GM18858 (cell line): ENCODE data around the gene PDLIM4.

Experiments
- ATAC-seq: cut with Tn5 transposase; IDR thresholded peaks from one replicate; pipeline ENCODE4 v1.9.1; 2021; ENCODE audit not compliant: unreplicated experiment

The PDLIM4 gene

DNA sequence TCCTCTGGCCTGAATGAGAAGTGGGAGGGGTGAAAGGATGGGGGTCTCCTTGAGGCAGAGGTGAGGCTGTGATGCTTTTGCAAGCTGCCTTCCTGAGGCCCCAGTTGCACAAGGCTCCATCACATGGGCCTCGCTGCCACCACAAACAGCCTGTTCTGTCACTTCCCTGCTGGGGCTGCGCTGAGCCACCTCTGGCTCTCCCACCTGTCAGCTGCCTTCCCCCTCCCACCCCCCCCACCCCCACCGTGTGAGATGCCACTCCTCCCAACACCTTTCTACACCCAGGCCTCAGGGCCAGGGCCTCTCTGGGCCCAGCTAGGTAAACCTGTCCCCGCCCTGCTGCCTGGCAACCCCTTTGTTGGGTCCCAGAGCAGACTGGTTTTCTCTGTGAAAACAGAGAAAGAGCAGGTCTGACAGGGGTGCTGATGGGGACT is 4.5 kb upstream of the PDLIM4 start:
- no peak for ATAC-seq

DNA sequence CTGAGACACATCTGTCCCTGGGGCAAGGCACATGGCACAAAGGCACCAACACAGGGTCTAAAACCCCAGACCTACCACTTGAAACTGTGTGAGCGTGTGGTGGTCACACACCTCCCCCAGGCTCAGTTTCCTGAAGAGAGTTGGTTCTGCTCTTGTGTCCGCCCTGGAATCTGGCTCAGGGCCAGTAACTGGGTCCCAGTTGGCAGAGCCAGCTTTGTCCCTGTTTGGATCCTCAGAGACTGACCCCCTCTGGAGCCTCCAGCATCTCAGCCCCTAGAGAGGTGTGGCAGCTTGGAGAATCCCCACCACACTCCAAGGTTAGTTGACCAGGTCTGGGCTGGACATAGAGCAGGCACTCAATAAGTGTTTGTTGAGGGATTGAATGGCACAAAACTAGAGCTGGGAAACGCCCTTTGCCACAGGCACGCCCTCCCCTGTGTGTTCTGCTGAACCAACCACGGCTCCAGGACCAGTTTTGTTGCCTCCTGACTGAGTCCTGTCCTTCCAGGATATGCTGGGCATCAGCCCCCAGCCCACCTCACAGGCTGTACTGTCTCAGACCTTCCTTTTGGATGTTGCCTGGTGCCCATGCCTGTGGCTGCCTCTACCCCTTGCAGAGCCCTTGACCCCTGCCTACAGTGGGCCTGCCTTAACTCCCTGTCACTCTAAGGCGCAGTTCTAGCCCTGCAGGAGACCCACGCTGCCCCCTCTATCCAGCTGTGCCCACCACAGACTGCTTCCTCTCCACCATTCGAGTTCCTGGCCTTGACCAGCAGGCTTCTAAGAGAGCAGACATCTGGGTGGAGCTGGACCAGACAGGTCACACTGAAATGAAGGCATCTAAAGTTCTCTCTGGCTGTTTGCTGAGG is 3.8 kb upstream of the PDLIM4 start:
- no peak for ATAC-seq

DNA sequence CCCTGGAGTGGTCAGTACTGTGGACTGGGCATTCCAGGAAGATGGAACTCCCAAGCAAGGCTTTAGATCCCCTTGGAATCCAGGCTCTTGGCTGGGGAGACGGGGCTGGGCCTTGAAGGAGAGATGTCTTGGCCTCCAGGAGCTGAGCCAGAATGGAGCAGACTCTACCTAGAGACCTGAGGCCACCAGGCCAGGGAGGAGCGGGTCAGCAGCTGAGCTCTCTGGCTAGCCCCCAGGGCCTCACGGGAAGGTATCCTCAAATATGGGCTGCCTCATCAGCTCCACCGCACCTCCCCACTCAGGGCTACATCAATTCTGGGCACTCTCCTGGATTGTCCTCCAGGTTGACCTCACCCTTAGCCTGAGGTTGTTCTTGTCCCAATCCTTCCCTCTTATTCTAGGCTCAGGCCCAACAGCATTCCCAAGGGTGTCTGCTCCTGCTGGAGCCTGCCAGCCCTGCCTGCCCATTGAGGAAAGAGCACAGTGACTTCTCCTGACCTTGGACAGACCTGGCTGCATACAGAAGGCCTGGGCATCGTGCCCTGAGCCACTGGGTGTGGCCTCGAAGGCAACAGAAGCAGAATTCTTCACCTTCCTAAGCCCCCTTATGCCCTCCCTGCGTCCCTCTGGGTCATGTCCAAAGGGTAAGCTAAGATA is 3.0 kb upstream of the PDLIM4 start:
- no peak for ATAC-seq

DNA sequence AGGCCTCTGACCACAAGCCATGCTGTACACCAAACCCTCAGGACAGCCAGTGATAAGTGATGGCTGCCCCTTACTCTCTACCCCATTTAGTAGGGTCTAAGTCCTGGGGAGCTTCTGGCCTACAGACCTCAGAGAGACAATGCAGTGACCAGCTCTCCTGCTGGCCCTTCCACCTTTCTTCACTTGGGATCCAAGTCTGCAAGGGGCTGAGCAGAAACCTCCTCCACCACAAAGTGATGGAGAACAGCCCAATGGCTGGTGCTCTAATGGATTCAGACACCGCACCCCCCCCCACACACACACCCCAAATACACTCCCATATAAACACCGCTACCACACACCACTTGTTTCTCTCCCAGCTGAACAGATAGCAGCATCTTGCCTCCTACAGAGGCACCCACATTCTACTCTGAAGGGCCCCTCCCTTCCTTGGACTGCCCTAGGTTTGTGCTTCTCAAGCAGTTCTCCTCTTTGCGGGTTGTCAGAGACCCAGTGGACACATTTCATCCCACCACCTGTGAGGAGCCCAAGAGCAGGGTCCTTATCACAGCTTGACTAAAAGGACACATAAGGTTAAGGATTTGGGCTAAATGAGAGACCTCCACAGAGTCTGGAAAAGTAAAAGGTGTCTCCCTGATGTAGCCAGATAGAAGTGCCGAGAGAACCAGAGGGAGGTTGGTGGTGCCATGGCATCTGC is 1.3 kb upstream of the PDLIM4 start:
- ATAC-seq = no peak

DNA sequence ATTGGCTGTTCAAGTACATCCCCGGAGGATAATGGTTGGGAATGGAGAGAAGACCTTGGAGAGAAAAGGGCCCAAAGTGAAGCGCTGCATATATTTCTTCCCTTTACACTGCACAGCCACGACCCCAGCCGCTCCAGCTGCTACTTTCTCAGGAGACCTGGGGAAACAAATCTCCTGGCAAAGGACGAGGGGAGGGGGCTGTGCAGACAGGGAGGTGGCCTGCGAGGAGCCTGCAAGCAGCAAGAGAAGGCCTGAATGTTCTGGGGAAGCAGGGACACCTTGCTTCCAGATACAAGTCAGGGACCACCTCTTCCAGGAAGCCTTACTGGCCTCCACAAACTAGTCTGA is 739 bp upstream of the PDLIM4 start:
- ATAC-seq = no peak

DNA sequence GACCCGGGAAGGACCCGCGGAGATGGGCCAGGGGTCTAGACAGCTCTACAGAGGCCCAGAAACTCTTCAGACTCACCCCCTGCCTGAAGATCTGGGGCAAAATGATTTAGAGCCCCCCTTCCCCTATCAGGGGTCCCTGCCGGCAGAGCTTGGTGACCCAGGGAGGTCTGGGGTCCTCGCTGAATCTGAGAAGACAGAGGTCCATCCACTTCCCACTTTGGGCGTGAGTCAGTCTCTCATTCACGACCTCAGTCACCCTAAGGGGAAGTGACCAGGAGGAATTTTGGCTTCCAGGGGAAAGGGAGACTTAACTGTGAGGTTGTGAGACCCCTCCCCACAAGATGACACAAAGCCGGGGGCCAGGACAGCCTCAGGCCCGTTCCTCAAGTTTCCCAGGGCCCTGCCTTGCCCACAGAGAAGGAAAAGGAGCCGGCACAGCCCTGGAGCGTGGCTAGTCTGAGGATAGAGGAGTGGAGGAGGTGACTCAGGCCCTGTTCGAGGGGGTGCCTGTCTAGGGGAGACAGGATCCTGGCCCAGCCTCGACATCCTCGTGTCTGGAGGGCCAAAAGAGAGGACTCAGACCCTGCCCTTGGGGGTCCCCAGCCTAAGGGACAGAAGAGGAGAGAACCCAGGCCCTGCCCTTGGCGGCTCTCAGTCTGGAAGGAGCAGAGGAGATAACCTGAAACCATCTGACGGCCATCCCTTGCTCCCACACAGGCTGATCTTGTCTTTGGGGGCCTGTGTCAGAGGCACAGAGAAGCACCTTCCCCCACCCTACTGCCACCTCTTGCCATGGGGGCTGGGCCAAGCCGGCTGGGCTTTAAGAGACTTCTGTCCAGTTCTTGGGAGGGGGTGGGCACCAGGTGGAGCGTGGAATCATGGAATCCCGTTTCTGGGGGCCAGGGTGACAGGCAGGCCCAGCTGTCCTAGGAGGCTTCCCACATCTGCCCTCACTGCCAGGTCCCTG is 889 bp downstream of the PDLIM4 start:
- ATAC-seq = no peak

DNA sequence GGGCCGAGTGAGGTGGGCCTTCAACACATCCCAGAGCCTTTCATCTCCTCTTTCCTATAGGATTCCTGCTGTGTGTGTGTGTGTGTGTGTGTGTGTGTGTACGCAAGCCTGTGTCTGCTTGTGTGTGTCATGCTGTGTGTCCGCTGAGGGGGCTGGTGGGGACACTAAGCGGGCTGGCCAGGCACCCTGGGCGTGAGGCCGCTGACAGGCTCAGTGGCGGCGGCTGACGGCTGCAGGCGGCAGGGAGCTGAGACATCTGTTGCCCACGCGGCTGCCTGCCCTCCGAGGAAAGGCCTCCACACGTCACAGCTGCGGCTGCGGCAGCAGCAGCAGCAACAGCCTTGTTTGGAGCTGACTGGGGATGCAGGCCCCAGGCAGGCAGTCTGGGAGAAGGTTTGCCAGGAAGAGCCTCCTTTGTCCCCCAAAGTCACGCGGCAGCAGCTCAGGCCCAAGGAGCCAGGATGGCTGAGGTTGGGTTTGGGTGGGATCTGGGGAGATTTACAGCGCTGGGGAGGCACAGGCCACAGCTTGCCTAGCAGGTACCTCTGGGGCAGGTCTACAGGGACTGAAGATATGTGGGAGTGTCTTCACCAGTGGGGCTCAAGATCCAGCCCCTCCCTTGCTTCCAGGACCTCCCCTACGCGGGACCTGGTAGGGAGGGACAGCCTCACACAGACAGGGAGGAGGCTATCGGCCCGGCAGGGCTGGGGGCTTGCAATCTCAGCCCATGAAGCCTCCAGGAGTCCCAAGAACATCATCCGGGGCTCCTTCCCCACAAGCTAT is 1.8 kb downstream of the PDLIM4 start:
- ATAC-seq = no peak

DNA sequence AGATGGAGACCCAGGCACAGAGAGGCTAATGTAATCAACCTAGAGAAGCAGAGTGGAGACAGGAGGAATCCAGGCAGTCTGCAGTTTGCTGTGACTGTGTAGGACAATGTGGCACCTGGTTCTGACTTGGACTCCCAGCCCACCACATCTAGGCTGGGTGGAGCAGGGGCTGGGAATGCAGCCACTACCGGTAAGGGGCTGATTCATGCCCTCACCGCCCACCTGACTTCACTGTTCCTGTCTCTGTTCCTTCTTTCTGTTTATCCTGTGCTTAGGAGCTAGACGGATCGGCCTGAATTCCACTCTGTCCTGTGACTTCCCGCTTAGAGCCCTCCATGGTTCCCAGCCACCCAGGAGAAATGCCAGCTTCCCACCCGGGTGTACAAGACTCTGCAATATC is 2.6 kb downstream of the PDLIM4 start:
- no peak for ATAC-seq

DNA sequence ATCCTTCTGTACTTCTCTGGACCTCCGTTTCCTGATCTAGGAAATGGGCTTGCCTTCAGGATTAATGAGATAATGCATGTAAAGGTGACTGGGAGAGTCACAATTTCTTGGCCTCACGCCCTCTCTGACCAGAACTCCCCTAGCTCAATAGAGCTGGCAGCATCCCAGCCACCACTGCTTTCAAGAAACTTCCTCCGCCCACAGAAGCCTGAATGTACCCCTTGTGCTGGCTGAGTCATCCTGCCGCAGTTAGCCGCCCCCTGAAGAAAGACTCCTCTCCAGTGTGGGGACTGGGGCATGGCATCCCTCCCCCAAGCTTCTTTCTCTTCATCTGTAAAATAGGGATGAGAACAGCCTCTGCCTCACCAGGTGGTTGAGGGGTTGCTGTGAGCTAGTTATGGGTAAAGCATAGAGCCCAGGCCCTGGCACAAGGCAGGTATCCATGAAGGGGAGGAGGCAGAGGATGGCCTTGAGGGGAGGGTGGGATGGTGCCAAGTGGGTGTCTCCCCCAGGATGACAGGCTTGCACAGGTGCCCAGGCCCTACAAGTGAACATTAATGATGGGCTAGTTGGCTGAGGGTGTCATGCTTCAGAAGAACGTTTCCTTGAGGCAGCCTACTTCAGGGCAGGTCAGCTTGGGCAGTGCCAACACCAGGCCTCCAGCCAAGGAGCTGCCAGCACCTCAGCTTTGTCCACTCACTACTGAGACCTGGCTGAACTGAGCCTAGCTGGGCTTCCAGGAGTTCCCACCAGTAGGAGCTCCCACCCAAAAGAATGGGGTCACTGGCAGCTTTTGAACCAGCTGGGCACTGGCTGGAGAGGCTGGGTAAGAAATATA is 3.4 kb downstream of the PDLIM4 start:
- peak; percentile 46 for ATAC-seq

DNA sequence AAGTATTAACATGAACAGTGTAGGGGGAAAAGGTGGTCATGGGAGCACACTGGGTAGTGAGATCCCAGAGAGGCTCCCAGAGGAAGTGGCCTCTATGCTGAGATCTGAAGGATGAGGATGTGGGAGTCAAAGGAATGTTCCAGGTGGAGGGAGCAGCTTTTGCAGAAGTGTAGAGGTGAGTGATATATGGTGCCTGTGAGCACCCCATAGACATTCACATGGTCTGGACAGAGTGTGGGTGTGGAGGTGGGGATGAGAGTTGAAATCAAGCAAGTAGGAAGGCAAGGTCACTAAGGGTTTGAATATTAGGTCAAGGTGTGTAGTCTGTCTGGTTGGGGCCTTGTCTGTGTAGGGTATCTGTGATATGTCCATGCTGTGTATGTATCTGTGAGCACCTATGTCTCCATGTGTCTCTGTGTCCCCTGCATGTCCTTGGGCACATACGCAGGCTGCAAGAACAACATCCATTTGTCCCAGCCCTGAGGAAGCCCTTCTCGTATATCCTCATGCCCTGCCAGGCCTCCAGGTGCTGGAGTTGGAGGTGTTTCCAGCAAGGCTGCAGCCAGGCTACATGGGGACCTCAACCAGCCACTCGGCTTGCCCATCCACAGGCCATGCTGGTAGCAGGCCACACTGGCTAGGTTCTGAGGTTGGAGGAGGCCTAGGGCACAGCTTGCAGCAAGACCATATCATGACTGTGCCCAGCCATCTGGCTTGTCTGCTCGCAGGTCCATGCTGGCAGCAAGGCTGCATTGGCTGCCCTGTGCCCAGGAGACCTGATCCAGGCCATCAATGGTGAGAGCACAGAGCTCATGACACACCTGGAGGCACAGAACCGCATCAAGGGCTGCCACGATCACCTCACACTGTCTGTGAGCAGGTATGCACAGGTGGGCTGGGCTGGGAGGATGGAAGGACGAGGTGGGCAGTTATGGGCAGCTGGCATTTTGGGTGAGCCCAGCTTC is 4.7 kb downstream of the PDLIM4 start:
- ATAC-seq = no peak

DNA sequence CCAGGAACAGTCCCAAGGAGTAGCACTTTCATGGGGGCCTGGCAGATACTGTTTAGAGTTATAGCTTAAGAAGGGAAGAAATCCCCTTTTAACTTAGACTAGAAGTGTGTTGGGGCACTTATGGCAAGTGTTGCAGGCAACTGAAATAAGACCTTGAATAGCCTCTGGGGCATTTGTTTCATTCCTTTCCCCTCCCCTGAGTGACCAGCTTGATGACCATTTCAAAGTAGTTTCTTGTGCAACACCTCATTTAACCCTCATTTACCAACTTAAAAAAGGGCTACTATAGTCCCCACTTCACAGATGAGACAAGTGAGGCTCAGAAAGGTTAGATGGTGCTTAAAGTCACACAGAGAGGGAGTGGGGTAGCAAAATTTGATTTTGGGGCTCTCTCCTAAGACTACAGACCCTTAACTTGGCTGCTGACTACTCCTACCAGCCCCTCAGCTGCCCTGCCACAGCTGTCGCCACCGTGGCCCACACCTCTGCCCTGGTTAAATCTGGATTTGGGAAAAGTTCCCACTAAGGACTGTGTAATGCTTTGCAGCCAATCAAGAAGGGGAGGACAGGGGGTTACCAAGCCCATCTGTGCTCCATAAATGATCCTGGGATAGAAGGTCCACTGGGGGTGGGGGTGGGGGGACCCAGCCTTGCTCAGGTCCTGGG is 5.5 kb downstream of the PDLIM4 start:
- ATAC-seq = no peak

DNA sequence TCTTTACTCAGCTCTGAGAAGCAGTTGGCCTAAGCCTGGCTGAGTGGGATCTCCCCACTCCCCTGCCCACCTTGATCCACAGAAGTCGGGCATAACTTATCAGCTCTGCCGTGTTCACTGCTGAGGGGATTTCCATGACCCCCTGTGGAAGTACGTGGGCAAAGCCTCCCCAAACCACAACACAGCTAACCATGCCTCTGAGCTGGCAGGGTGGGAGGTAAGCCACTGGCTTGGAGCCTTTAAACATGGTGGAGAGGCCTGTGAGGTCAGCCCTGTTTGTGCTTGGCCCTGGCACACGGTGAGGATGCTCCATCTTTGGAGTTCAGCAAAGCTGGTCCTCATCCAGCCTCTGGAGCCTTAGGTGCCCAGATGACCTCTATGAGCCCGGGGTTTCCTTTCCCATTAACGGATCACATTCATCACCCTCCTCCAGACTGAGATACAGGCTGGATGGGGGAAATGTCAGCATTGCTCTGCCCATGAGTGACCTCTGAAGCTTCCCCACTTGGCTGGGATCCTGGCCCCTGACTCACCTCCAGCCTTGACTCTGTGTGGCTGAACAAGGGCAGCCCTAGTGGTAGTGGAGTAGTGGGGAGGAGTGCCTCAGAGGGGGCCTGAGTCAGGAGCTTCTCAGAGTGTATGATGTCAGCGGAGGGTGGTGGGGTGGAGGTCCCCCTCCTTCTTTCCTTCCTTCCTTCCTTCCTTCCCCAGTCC is 6.2 kb downstream of the PDLIM4 start:
- ATAC-seq = no peak

DNA sequence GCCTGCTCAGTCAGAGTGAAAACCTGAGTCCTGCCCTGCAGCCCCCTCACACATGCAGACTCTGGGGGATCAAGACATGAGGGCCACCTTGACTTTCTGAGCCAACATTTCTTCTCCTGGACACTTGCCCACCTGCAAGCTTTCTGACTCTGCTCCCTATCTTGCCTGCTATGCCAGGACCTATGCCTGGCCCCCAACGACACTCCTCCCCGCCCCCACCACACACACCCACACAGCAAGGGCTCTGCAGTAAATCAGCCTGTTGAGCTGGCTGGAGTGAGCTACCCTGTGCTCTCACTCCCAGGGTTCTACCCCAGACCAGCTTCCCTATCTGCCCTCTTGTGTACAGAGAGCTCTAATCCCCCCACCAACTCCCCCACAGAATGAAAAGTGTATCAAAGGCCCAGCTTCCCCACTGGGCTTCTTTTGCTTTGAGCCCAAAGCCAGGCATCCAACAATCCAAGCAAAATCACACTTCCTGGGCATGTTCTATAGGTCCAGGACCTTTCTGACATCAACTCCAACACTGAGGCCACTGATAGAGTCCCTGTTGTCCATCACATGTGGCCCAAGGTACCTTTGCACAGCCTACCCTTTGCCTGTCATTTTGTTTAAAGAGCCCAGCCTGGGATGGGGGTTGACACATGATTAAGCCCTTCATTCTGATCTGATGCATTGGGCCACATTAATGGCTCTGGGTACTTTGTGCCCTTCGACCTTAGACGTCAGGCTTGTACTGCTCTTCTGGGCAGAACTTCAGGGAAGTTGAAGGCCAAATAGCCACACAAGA is 7.2 kb downstream of the PDLIM4 start:
- no peak for ATAC-seq

DNA sequence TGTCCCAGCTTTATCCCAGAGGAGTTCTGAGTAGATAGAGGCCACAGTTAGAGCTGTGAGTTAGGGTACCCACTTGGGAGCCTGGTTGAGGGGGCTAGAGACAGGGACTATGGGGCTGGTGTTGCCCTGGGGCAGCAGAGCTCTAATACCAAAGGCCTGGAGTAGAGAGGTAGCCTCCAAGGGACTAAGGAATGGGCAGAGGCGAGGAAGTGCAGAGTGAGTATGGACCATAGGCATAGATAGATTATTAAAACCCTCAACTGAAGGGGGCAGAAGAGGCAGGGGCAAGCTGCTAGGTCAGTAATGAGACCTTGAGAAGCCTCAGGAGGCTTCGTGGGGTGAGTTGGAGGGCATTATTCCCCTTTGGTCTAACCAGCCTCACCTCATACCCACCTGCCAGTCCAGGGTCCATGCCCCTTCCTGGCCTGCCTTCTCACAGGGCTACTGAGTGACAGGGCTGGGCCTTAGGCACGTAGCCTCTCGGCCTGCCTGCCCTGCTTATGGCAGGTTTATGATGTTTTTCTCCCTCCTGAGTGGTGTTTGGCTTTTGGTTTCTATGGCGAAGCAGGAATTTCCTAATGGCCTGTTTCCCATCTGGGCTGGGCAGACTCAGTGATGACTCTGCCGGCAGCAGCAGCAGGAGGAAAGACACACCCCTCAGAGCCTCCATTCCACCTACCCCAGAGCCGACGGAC is 8.0 kb downstream of the PDLIM4 start:
- no peak for ATAC-seq

DNA sequence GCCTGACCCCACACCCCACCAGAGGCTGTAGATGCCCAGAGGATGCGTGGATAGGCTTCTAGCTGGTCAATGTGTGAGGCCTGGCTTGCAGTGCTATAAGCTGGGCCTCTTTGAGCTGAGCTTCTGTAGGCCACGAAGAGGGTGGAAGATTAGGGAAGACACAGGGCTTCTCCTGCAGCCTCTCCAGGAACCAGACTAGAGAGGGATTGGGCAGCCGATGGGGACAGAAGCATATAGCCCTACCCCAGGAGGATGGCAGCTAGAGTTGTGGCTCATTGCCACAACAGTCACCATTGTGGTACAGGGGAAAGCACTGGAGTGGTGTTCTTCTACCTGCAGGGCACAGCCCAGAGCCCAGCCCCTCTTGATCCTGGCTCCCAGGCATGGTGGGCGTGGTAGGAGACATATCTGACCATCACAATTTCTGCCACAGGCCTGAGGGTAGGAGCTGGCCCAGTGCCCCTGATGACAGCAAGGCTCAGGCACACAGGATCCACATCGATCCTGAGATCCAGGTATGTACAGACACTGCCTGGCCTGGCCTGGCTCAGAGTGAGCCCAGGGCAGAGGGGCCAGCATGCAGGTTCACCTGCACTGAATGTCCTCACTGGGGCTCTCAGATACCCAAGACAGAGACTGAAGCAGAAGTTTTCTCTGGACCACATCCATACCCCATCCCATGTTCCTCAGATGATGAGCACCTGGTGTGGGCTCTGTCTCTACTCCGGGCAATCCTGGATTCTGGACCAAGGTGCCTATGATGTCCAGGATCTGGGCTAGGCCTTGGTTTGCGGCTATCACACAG is 8.7 kb downstream of the PDLIM4 start:
- no peak for ATAC-seq
